HCT116 (cell line): Measurements from ENCODE around the gene IGFL4.

ENCODE experiments used
- ATF3 ChIP-seq: IDR thresholded peaks from 2 replicates; pipeline ENCODE4 v1.6.1; 2012
- CTCF ChIP-seq, 3 experiments: fragments of 200-600 bp in 1 of 3; sonication (generic) in 1 of 3; IDR thresholded peaks in 2 of 3; conservative IDR thresholded peaks in 1 of 3; 2 replicates each; pipeline ENCODE4 v1.5.1; 2012 to 2017; ENCODE audit warnings: low read depth in 2 of 3, low read length in 2 of 3, antibody characterized with exemption in 1 of 3, borderline replicate concordance in 1 of 3, control low read depth in 1 of 3, mild to moderate bottlenecking in 1 of 3, mixed read lengths in 1 of 3, mixed run types in 1 of 3, moderate library complexity in 1 of 3; ENCODE audit not compliant: insufficient read depth in 1 of 3
- EGR1 ChIP-seq: IDR thresholded peaks from 2 replicates; pipeline ENCODE4 v1.6.1; 2012; ENCODE audit warnings: low read depth
- EZH2 ChIP-seq: fragments of 200-600 bp; sonication (generic); IDR thresholded peaks from 2 replicates; pipeline ENCODE4 v1.6.1; 2017; ENCODE audit warnings: antibody characterized with exemption, mixed run types
- FOSL1 ChIP-seq: IDR thresholded peaks from 2 replicates; pipeline ENCODE4 v1.6.1; 2012; ENCODE audit warnings: low read depth
- POLR2A ChIP-seq: IDR thresholded peaks from 2 replicates; pipeline ENCODE4 v1.7.0; 2011; ENCODE audit warnings: borderline replicate concordance; ENCODE audit not compliant: insufficient read depth, insufficient read length; ENCODE audit errors: extremely low read depth
- POLR2AphosphoS5 ChIP-seq: IDR thresholded peaks from 2 replicates; pipeline ENCODE4 v1.6.1; 2011; ENCODE audit warnings: mild to moderate bottlenecking, low read depth, low read length, moderate library complexity
- TCF7L2 ChIP-seq: IDR thresholded peaks from 2 replicates; pipeline ENCODE4 v1.7.0; 2011; ENCODE audit warnings: borderline replicate concordance, inconsistent platforms; ENCODE audit not compliant: insufficient read depth, insufficient read length; ENCODE audit errors: extremely low read depth
- YY1 ChIP-seq: IDR thresholded peaks from 2 replicates; pipeline ENCODE4 v1.6.1; 2011; ENCODE audit warnings: low read length, low read depth, moderate library complexity, mild to moderate bottlenecking; ENCODE audit not compliant: insufficient replicate concordance; ENCODE audit errors: extremely low read depth

DNA sequence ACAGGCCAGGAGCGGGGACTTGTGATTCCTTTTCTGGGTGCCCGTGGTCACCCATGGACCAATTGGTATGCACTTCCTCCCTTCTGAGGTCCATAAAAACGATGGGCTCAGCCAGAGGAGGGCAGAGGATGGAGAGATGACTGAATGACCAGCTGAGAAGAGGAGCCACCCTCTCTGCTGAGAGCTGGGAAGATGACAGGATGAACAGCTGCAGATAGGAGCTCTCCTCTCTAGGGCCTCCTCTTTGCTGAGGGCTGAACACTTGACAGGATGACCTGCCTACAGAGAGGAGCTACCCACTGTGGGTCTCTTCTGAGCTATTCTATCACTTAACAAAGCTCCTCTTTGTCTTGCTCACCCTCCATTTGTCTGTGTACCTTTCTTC is 4.1 kb downstream of the IGFL4 start:
- TF ChIP-seq EGR1 (no peak), EZH2 (no peak), CTCF (IDR thresholded peaks at IDR 0.05 in 2 of 3, conservative IDR thresholded peaks at IDR 0.05 in 1 of 3; ENCODE audit: borderline replicate concordance in 1 of 3, insufficient read depth in 1 of 3, low read depth in 2 of 3, low read length in 2 of 3) (no peak), ATF3 (no peak), POLR2AphosphoS5 (no peak), FOSL1 (no peak), POLR2A (no peak), YY1 (no peak), TCF7L2 (no peak)
